ENCODE data around the gene MEF2D.

Gene MEF2D

GRCh38 chr1:156533568-156534220 lies 33.1 kb upstream of the MEF2D start:
- no peak for ATAC-seq (ENCODE audit: low read depth)
- H3K4me3 Mint-ChIP-seq: no peak overlapping the region
- no peaks in the 10 kb centered on the region for H3K4me1 Mint-ChIP-seq
- DNase-seq (ENCODE audit: low spot score in 2 of 2): no peak
- H3K9me3 Mint-ChIP-seq: no peaks in the 10 kb centered on the region
- H3K27me3 Mint-ChIP-seq: no peaks in the 10 kb centered on the region
- H3K27ac Mint-ChIP-seq: no peak overlapping the region
- no peaks in the 10 kb centered on the region for H3K36me3 Mint-ChIP-seq

DNA sequence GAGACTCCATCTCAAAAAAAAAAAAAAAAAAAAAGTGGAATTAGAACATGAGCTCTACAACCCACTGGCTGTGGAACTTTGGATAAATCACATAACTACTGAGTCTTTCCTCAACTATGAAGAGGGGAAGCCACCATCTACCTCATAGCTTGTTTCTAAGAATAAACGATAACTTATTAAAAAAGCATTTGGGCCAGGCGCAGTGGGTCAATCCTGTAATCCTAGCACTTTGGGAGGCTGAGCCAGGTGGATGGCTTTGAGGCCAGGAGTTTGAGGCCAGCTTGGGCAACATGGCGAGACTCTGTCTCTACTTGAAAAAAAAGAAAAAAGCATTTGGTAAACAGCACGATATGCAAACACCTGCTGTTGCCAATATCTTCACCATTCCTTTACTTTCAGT lies 31.8 kb upstream of the MEF2D start:
- H3K9me3 Mint-ChIP-seq: no peaks in the 10 kb centered on the region
- no peak overlapping the region for H3K27ac Mint-ChIP-seq
- no peak overlapping the region for H3K4me3 Mint-ChIP-seq
- H3K36me3 Mint-ChIP-seq: no peaks in the 10 kb centered on the region
- H3K27me3 Mint-ChIP-seq: no peaks in the 10 kb centered on the region
- DNase-seq (ENCODE audit: low spot score in 2 of 2) (no peak), ATAC-seq (ENCODE audit: low read depth) (no peak)
- H3K4me1 Mint-ChIP-seq: peaks cover 3% of the 10 kb centered on the region

- ATAC-seq (ENCODE audit: low read depth) (no peak), DNase-seq (ENCODE audit: low spot score in 2 of 2) (no peak)
- no peaks in the 10 kb centered on the region for H3K36me3 Mint-ChIP-seq
- H3K27me3 Mint-ChIP-seq: no peaks in the 10 kb centered on the region
- no peak overlapping the region for H3K27ac Mint-ChIP-seq
- peaks cover 11% of the 10 kb centered on the region for H3K4me1 Mint-ChIP-seq
- H3K9me3 Mint-ChIP-seq: no peaks in the 10 kb centered on the region
- no peak overlapping the region for H3K4me3 Mint-ChIP-seq
Observed at GRCh38 chr1:156530006-156530405, 29.4 kb upstream of the MEF2D start.

DNA sequence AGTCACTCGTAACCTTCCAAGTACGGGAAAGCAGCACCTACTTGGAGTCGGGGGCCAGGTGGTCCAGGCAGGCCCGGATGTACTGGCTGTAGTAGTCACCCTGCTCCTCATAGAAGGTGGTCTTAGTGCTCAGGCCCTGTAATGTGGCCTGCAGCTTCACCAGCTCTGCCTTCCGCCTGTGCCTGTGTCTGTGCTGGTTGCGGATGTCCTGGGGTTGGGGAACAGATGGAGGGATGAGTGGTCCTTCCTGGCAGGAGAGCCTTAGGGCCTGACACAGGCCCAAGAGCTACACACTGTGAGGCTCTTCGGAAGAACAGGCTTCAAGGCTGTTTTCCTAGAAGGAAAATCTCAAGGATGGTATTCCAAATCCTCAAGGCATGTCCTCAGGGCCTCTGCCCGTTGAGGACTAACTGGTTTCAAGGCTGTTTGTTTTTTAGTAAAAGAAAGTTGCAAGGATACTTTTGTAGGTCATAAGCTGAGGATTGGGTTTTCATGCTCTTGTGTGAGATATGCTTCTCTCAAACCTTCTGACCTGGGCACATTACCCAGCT lies 28.4 kb upstream of the MEF2D start:
- H3K4me1 Mint-ChIP-seq: peaks cover 20% of the 10 kb centered on the region
- DNase-seq (ENCODE audit: low spot score in 2 of 2) (no peak), ATAC-seq (ENCODE audit: low read depth) (no peak)
- H3K36me3 Mint-ChIP-seq: no peaks in the 10 kb centered on the region
- H3K4me3 Mint-ChIP-seq: no peak overlapping the region
- H3K27ac Mint-ChIP-seq: no peak overlapping the region
- no peaks in the 10 kb centered on the region for H3K27me3 Mint-ChIP-seq
- H3K9me3 Mint-ChIP-seq: no peaks in the 10 kb centered on the region

DNA sequence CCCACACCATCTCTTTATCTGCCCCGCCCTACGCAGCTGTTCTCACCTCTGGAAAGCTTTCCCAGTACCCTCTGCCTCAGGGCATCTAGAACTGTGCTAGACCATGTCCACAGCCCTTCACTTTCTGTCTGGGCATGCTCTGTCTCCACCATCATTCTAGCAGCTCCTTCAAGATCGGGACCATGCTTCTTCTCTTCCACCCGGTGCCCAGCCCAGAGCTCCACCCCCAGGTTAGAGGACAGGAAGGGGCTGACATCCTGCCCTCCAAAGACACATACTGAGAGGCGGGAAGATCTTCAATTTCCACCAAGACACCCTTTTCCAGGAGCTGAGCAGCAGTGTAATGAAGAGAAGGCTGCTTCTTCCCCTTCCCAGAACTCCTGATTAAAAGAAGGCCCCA lies 27.7 kb upstream of the MEF2D start:
- Mint-ChIP-seq H3K27ac (no peak overlapping the region), H3K9me3 (no peaks in the 10 kb centered on the region), H3K4me1 (peaks cover 23% of the 10 kb centered on the region), H3K27me3 (no peaks in the 10 kb centered on the region), H3K36me3 (no peaks in the 10 kb centered on the region), H3K4me3 (no peak overlapping the region)
- DNase-seq (ENCODE audit: low spot score in 2 of 2) (no peak), ATAC-seq (ENCODE audit: low read depth) (no peak)

DNA sequence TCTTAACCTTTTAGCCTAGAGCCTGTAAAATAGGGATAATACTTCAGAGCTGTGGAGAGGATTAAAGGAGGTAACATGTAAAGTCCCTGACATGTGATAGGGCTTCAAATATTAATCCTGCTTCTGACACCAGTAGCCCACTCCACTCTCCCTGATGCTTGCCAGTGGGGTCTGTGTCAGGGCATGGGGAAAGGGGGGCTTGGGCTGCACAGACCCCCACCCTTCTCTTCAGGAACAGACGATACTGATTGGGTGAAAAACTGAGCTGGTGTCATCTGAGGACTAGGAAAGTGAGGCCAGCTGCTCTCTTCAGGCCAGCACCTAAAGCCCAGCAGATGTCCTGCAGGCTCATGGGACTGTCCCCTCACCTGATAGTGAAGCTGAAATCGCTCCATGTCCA lies 27.0 kb upstream of the MEF2D start:
- ATAC-seq (ENCODE audit: low read depth) (no peak), DNase-seq (ENCODE audit: low spot score in 2 of 2) (no peak)
- Mint-ChIP-seq H3K27ac (no peak overlapping the region), H3K4me1 (peaks cover 23% of the 10 kb centered on the region), H3K27me3 (no peaks in the 10 kb centered on the region), H3K9me3 (no peaks in the 10 kb centered on the region), H3K4me3 (no peak overlapping the region), H3K36me3 (no peaks in the 10 kb centered on the region)

- Mint-ChIP-seq H3K4me1 (peaks cover 23% of the 10 kb centered on the region), H3K27me3 (no peaks in the 10 kb centered on the region), H3K27ac (peak overlapping the region; percentile 7), H3K9me3 (no peaks in the 10 kb centered on the region), H3K4me3 (no peak overlapping the region), H3K36me3 (no peaks in the 10 kb centered on the region)
- ATAC-seq (ENCODE audit: low read depth) (no peak), DNase-seq (ENCODE audit: low spot score in 2 of 2) (no peak)
Observed at GRCh38 chr1:156525856-156526489, 25.4 kb upstream of the MEF2D start.

GRCh38 chr1:156525071-156525501 lies 24.5 kb upstream of the MEF2D start:
- H3K36me3 Mint-ChIP-seq: no peaks in the 10 kb centered on the region
- DNase-seq (ENCODE audit: low spot score in 2 of 2) (no peak), ATAC-seq (ENCODE audit: low read depth) (peak; percentile 73)
- H3K9me3 Mint-ChIP-seq: no peaks in the 10 kb centered on the region
- H3K4me3 Mint-ChIP-seq: peak overlapping the region; percentile 53
- H3K27me3 Mint-ChIP-seq: no peaks in the 10 kb centered on the region
- peaks cover 23% of the 10 kb centered on the region for H3K4me1 Mint-ChIP-seq
- H3K27ac Mint-ChIP-seq: peak overlapping the region; percentile 84

GRCh38 chr1:156524481-156524869 lies 23.9 kb upstream of the MEF2D start:
- DNase-seq (ENCODE audit: low spot score in 2 of 2): no peak
- no peaks in the 10 kb centered on the region for H3K36me3 Mint-ChIP-seq
- peaks cover 23% of the 10 kb centered on the region for H3K4me1 Mint-ChIP-seq
- no peaks in the 10 kb centered on the region for H3K9me3 Mint-ChIP-seq
- no peaks in the 10 kb centered on the region for H3K27me3 Mint-ChIP-seq
- peak overlapping the region; percentile 84 for H3K27ac Mint-ChIP-seq
- ATAC-seq (ENCODE audit: low read depth): peak; percentile 53
- peak overlapping the region; percentile 53 for H3K4me3 Mint-ChIP-seq

GRCh38 chr1:156523801-156524480 lies 23.4 kb upstream of the MEF2D start:
- DNase-seq (ENCODE audit: low spot score in 2 of 2) (no peak), ATAC-seq (ENCODE audit: low read depth) (peak; percentile 33)
- Mint-ChIP-seq H3K9me3 (no peaks in the 10 kb centered on the region), H3K36me3 (no peaks in the 10 kb centered on the region), H3K4me3 (no peak overlapping the region), H3K4me1 (peaks cover 23% of the 10 kb centered on the region), H3K27ac (peak overlapping the region; percentile 84), H3K27me3 (no peaks in the 10 kb centered on the region)

GRCh38 chr1:156522443-156522970 lies 21.9 kb upstream of the MEF2D start:
- no peaks in the 10 kb centered on the region for H3K36me3 Mint-ChIP-seq
- ATAC-seq (ENCODE audit: low read depth) (no peak), DNase-seq (ENCODE audit: low spot score in 2 of 2) (no peak)
- H3K27me3 Mint-ChIP-seq: no peaks in the 10 kb centered on the region
- H3K9me3 Mint-ChIP-seq: no peaks in the 10 kb centered on the region
- H3K27ac Mint-ChIP-seq: no peak overlapping the region
- H3K4me1 Mint-ChIP-seq: peaks cover 20% of the 10 kb centered on the region
- H3K4me3 Mint-ChIP-seq: no peak overlapping the region

GRCh38 chr1:156517748-156518147 lies 17.2 kb upstream of the MEF2D start:
- no peaks in the 10 kb centered on the region for H3K27me3 Mint-ChIP-seq
- no peaks in the 10 kb centered on the region for H3K4me1 Mint-ChIP-seq
- no peaks in the 10 kb centered on the region for H3K36me3 Mint-ChIP-seq
- H3K9me3 Mint-ChIP-seq: no peaks in the 10 kb centered on the region
- DNase-seq (ENCODE audit: low spot score in 2 of 2) (no peak), ATAC-seq (ENCODE audit: low read depth) (no peak)
- H3K27ac Mint-ChIP-seq: no peak overlapping the region
- no peak overlapping the region for H3K4me3 Mint-ChIP-seq

- H3K4me1 Mint-ChIP-seq: peaks cover under 1% of the 10 kb centered on the region
- no peak for ATAC-seq (ENCODE audit: low read depth)
- H3K36me3 Mint-ChIP-seq: no peaks in the 10 kb centered on the region
- H3K27ac Mint-ChIP-seq: no peak overlapping the region
- no peak for DNase-seq (ENCODE audit: low spot score in 2 of 2)
- no peaks in the 10 kb centered on the region for H3K9me3 Mint-ChIP-seq
- H3K4me3 Mint-ChIP-seq: no peak overlapping the region
- H3K27me3 Mint-ChIP-seq: no peaks in the 10 kb centered on the region
Observed at GRCh38 chr1:156516821-156517220, 16.2 kb upstream of the MEF2D start.

GRCh38 chr1:156515956-156516355 lies 15.4 kb upstream of the MEF2D start:
- DNase-seq (ENCODE audit: low spot score in 2 of 2): no peak
- H3K36me3 Mint-ChIP-seq: no peaks in the 10 kb centered on the region
- H3K4me3 Mint-ChIP-seq: no peak overlapping the region
- no peak overlapping the region for H3K27ac Mint-ChIP-seq
- H3K4me1 Mint-ChIP-seq: peaks cover 2% of the 10 kb centered on the region
- H3K9me3 Mint-ChIP-seq: no peaks in the 10 kb centered on the region
- no peak for ATAC-seq (ENCODE audit: low read depth)
- no peaks in the 10 kb centered on the region for H3K27me3 Mint-ChIP-seq

Data from memory B cell (primary cell).